Measurements from ENCODE around the gene PTBP3.

DNA sequence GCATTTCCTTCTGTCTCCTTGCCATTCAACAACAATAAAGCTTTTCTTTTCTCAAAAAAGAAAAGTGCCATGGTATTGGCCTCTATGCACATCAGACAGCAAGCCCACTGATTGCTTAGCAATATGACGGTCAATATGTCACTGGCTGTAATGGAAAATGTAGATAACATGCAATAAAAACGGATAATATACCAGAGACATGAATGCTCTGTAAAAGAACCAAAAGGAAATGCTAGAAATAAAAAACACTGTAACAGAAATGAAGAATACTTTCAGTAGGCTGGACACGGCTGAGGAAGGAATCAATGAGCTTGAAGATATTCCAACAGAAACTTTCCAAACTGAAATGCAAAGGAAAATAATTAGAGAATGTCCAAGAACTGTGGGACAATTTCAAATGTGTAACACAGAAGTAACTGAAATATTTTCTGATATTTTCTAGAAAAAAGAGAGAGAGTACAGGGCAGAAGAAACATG lies 10.0 kb downstream of the PTBP3 start:
- TF ChIP-seq POLR2A (IDR thresholded peaks at IDR 0.05): no peak
- TF ChIP-seq CTCF (IDR thresholded peaks at IDR 0.05 in 4 of 5, conservative IDR thresholded peaks at IDR 0.05 in 1 of 5): no peak

All from gastrocnemius medialis (tissue), 4 donors.